Retina (tissue), 1 donor: ENCODE results near the gene VDAC1.
"Not testable (repeated sequence)": the region's sequence is repeated elsewhere in the genome, so short reads cannot be mapped to it uniquely, and the experiment has no call there.

Source experiments
- DNase-seq: peaks from one replicate; pipeline ENCODE4 v3.0.0-alpha.2; 2016

VDAC1 gene

GRCh38 chr5:134004626-134005416, at the start of gene VDAC1:
Gene VDAC1, minus strand, starts transcription at chr5:134004975. Its CDS starts 11,963 bp downstream, at chr5:133993012.
- peak; percentile 96 for DNase-seq

GRCh38 chr5:134053840-134054338, 49.1 kb upstream of the VDAC1 start:
- peak; percentile 73 for DNase-seq

GRCh38 chr5:134053314-134053839, 48.6 kb upstream of the VDAC1 start:
- DNase-seq = peak; percentile 63

GRCh38 chr5:134051305-134051704, 46.5 kb upstream of the VDAC1 start:
- no peak for DNase-seq

- DNase-seq = no peak
These were observed 44.1 kb upstream of the VDAC1 start for GRCh38 chr5:134048864-134049263.

GRCh38 chr5:134047687-134048056, 42.9 kb upstream of the VDAC1 start:
- DNase-seq = no peak

- peak; percentile 54 for DNase-seq
These were observed 42.3 kb upstream of the VDAC1 start for GRCh38 chr5:134046801-134047686.

- no peak for DNase-seq
These were observed 41.6 kb upstream of the VDAC1 start for GRCh38 chr5:134046330-134046729.

GRCh38 chr5:134043793-134044792, 39.3 kb upstream of the VDAC1 start:
- DNase-seq = no peak

GRCh38 chr5:134041570-134042411, 37.0 kb upstream of the VDAC1 start:
- DNase-seq = no peak

GRCh38 chr5:134038138-134038537, 33.4 kb upstream of the VDAC1 start:
- no peak for DNase-seq

- DNase-seq = no peak
These were observed 32.4 kb upstream of the VDAC1 start for GRCh38 chr5:134037160-134037559.

- no peak for DNase-seq
These were observed 29.6 kb upstream of the VDAC1 start for GRCh38 chr5:134034326-134034725.

- not testable (repeated sequence) for DNase-seq
These were observed 25.7 kb upstream of the VDAC1 start for GRCh38 chr5:134030303-134030964.

- DNase-seq = no peak
These were observed 24.4 kb upstream of the VDAC1 start for GRCh38 chr5:134029156-134029555.

GRCh38 chr5:134028496-134028895, 23.7 kb upstream of the VDAC1 start:
- DNase-seq = no peak

- DNase-seq = no peak
These were observed 22.5 kb upstream of the VDAC1 start for GRCh38 chr5:134027288-134027615.

GRCh38 chr5:134026521-134027287, 21.9 kb upstream of the VDAC1 start:
- peak; percentile 64 for DNase-seq

GRCh38 chr5:134025786-134026185, 21.0 kb upstream of the VDAC1 start:
- DNase-seq = no peak

GRCh38 chr5:134024811-134025210, 20.0 kb upstream of the VDAC1 start:
- DNase-seq = no peak
